ENCODE results near the gene AFF1. TPM values are rescaled to one million over a fixed set of nuclear protein-coding genes. Genes with fewer than 3 reads are reported as not detected.
A peak's percentile ranks its signal among the peaks of the same experiment; 100 is the strongest.

The AFF1 gene
- total and polyA plus RNA-seq, 2 donors (not counting 1 experiment from before 2014, with no cell fraction given) = 15.5 to 21.1 TPM

DNA sequence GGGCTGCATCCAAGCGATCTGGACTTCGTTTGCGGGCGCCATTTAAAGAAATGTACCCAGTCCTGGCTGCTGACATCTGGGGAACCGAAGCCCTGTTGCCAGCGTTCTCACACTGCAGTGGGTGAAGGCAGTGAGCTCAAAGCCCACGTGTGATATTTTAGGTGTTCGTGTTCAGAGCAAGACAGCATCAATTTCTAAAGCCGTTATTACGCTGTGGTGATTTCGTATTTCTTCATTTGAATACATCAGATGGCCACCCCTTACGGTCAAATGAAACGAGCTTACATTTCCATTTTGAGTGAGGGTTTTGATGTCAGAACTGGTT, 42.2 kb upstream of the AFF1 start:
- no peak for TF ChIP-seq EZH2 (IDR thresholded peaks at IDR 0.05; ENCODE audit: low read length, missing control alignments)
- TF ChIP-seq, protein P1, sequence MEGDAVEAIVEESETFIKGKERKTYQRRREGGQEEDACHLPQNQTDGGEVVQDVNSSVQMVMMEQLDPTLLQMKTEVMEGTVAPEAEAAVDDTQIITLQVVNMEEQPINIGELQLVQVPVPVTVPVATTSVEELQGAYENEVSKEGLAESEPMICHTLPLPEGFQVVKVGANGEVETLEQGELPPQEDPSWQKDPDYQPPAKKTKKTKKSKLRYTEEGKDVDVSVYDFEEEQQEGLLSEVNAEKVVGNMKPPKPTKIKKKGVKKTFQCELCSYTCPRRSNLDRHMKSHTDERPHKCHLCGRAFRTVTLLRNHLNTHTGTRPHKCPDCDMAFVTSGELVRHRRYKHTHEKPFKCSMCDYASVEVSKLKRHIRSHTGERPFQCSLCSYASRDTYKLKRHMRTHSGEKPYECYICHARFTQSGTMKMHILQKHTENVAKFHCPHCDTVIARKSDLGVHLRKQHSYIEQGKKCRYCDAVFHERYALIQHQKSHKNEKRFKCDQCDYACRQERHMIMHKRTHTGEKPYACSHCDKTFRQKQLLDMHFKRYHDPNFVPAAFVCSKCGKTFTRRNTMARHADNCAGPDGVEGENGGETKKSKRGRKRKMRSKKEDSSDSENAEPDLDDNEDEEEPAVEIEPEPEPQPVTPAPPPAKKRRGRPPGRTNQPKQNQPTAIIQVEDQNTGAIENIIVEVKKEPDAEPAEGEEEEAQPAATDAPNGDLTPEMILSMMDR (conservative IDR thresholded peaks at IDR 0.05 in 1 of 2, IDR thresholded peaks at IDR 0.05 in 1 of 2; ENCODE audit: low read depth in 1 of 2, low read length in 2 of 2) = no peak
- Histone ChIP-seq H3K9me3 (ENCODE audit: control insufficient read depth, insufficient read depth, low read depth, low read length) (no peaks in the 10 kb centered on the region), H3K27ac (ENCODE audit: insufficient read depth, low read length) (peak overlapping the region; percentile 70), H3K27me3 (ENCODE audit: control insufficient read depth, insufficient read depth, low read length) (no peaks in the 10 kb centered on the region), H3K4me1 (ENCODE audit: control insufficient read depth, extremely low read depth, insufficient read depth, low read length) (peaks cover 2% of the 10 kb centered on the region), H3K4me2 (ENCODE audit: extremely low read depth, insufficient read depth, low read length) (peak overlapping the region; percentile 97), H2AFZ (ENCODE audit: low read length) (peak overlapping the region; percentile 94), H3K9ac (ENCODE audit: insufficient read depth, low read length) (peak overlapping the region; percentile 71), H3K36me3 (ENCODE audit: control insufficient read depth, insufficient read depth, low read length) (no peaks in the 10 kb centered on the region), H3K79me2 (ENCODE audit: control insufficient read depth, insufficient read depth, low read length) (no peaks in the 10 kb centered on the region), H3K4me3 (replicated peaks in 1 of 4; ENCODE audit: control extremely low read depth in 1 of 4, insufficient read depth in 1 of 4, low read depth in 3 of 4, low read length in 4 of 4) (peak overlapping the region; percentile 72 to 86 (median 76)), H4K20me1 (ENCODE audit: control insufficient read depth, extremely low read depth, insufficient read depth, low read length) (no peaks in the 10 kb centered on the region)
- peak in 1 of 2 donors; percentile 38 for DNase-seq (ENCODE audit: low read depth in 2 of 2)

DNA sequence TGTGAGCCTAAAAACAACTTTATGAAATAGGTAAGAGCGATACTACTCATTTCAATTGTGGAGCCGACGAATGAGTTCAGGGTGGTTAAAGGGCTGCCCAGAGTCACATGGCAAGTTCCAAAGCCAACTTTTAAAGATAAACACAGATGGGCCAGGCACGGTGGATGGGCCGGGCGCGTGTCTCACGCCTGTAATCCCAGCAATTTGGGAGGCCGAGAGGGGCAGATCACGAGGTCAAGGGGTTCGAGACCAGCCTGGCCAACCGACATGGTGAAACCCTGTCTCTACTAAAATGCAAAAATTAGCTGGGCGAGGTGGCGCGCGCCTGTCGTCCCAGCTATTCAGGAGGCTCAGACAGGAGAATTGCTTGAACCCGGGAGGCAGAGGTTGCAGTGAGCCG, 41.7 kb upstream of the AFF1 start:
- peak overlapping the region in 2 of 4 experiments; percentile 74 to 78 for H3K4me3 ChIP-seq (replicated peaks in 1 of 4; ENCODE audit: control extremely low read depth in 1 of 4, insufficient read depth in 1 of 4, low read depth in 3 of 4, low read length in 4 of 4)
- no peak for DNase-seq (ENCODE audit: low read depth in 2 of 2)
- H3K9me3 ChIP-seq (ENCODE audit: control insufficient read depth, insufficient read depth, low read depth, low read length) = no peaks in the 10 kb centered on the region
- H3K9ac ChIP-seq (ENCODE audit: insufficient read depth, low read length) = no peak overlapping the region
- no peaks in the 10 kb centered on the region for H3K27me3 ChIP-seq (ENCODE audit: control insufficient read depth, insufficient read depth, low read length)
- peaks cover 2% of the 10 kb centered on the region for H3K4me1 ChIP-seq (ENCODE audit: control insufficient read depth, extremely low read depth, insufficient read depth, low read length)
- H2AFZ ChIP-seq (ENCODE audit: low read length) = no peak overlapping the region
- H3K27ac ChIP-seq (ENCODE audit: insufficient read depth, low read length) = no peak overlapping the region
- no peaks in the 10 kb centered on the region for H3K36me3 ChIP-seq (ENCODE audit: control insufficient read depth, insufficient read depth, low read length)
- TF ChIP-seq, protein P1 (conservative IDR thresholded peaks at IDR 0.05 in 1 of 2, IDR thresholded peaks at IDR 0.05 in 1 of 2; ENCODE audit: low read depth in 1 of 2, low read length in 2 of 2) = no peak
- TF ChIP-seq EZH2 (IDR thresholded peaks at IDR 0.05; ENCODE audit: low read length, missing control alignments) = no peak
- no peak overlapping the region for H3K4me2 ChIP-seq (ENCODE audit: extremely low read depth, insufficient read depth, low read length)
- no peaks in the 10 kb centered on the region for H3K79me2 ChIP-seq (ENCODE audit: control insufficient read depth, insufficient read depth, low read length)
- H4K20me1 ChIP-seq (ENCODE audit: control insufficient read depth, extremely low read depth, insufficient read depth, low read length) = no peaks in the 10 kb centered on the region

DNA sequence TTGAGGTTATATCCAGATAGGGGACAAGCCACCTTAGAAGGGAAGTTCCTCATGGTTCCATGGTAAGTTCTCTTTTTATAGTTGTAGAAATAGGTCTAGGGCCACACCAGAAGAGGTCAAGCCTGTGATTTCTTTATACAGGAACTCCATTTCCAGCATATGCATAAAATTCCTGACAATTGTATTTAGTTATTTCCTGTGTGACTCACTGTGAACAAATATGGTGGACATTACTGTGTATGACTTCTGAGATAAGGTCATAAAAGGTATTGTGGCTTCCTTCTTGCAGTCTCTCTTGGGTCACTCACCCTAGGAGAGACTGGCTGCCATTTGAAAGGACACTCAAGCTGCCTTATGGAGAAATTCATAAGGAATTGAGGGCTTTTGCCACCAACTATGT, 40.4 kb upstream of the AFF1 start:
- no peaks in the 10 kb centered on the region for H4K20me1 ChIP-seq (ENCODE audit: control insufficient read depth, extremely low read depth, insufficient read depth, low read length)
- peaks cover 2% of the 10 kb centered on the region for H3K4me1 ChIP-seq (ENCODE audit: control insufficient read depth, extremely low read depth, insufficient read depth, low read length)
- H3K36me3 ChIP-seq (ENCODE audit: control insufficient read depth, insufficient read depth, low read length) = no peaks in the 10 kb centered on the region
- H3K79me2 ChIP-seq (ENCODE audit: control insufficient read depth, insufficient read depth, low read length) = no peaks in the 10 kb centered on the region
- H3K4me3 ChIP-seq (replicated peaks in 1 of 4; ENCODE audit: control extremely low read depth in 1 of 4, insufficient read depth in 1 of 4, low read depth in 3 of 4, low read length in 4 of 4) = no peak overlapping the region
- no peaks in the 10 kb centered on the region for H3K9me3 ChIP-seq (ENCODE audit: control insufficient read depth, insufficient read depth, low read depth, low read length)
- H2AFZ ChIP-seq (ENCODE audit: low read length) = peak overlapping the region; percentile 67
- no peak overlapping the region for H3K4me2 ChIP-seq (ENCODE audit: extremely low read depth, insufficient read depth, low read length)
- TF ChIP-seq, protein P1 (conservative IDR thresholded peaks at IDR 0.05 in 1 of 2, IDR thresholded peaks at IDR 0.05 in 1 of 2; ENCODE audit: low read depth in 1 of 2, low read length in 2 of 2) = no peak
- no peak for TF ChIP-seq EZH2 (IDR thresholded peaks at IDR 0.05; ENCODE audit: low read length, missing control alignments)
- no peak overlapping the region for H3K27ac ChIP-seq (ENCODE audit: insufficient read depth, low read length)
- no peaks in the 10 kb centered on the region for H3K27me3 ChIP-seq (ENCODE audit: control insufficient read depth, insufficient read depth, low read length)
- DNase-seq (ENCODE audit: low read depth in 2 of 2) = peak in 1 of 2 donors; percentile 36
- H3K9ac ChIP-seq (ENCODE audit: insufficient read depth, low read length) = no peak overlapping the region
